Sigmoid colon (tissue), 7 donors: Measurements from ENCODE around the gene SPATA31C2. TPM values are rescaled to one million over a fixed set of nuclear protein-coding genes. Genes with fewer than 3 reads are reported as not detected.

Source experiments
- DNase-seq: peaks from one replicate; pipeline ENCODE4 v3.0.0-alpha.2; 2019
- H3K27ac ChIP-seq, 4 donors: fragments of 200-600 bp; sonication (generic); one replicate each; pipeline ENCODE4 v1.5.1; 2016 to 2019; ENCODE audit warnings: mild to moderate bottlenecking in 1 of 4
- H3K27me3 ChIP-seq, 3 donors: fragments of 200-600 bp; sonication (generic); one replicate each; pipeline ENCODE4 v1.5.1; 2019; ENCODE audit warnings: mild to moderate bottlenecking in 1 of 3
- H3K36me3 ChIP-seq, 4 donors: fragments of 200-600 bp; sonication (generic); one replicate each; pipeline ENCODE4 v1.5.1; 2016 to 2019
- H3K4me1 ChIP-seq, 4 donors: fragments of 200-600 bp; sonication (generic); one replicate each; pipeline ENCODE4 v1.5.1; 2017 to 2019
- H3K4me3 ChIP-seq, 4 donors: fragments of 200-600 bp; sonication (generic); one replicate each; pipeline ENCODE4 v1.5.1; 2017 to 2019; ENCODE audit warnings: mild to moderate bottlenecking in 2 of 4, moderate library complexity in 1 of 4
- H3K9me3 ChIP-seq, 4 donors: fragments of 200-600 bp in 3 of 4; sonication (generic) in 3 of 4; one replicate each; pipeline versions ENCODE4 v1.5.1 to v1.6.1; 2013 to 2019
- EP300 ChIP-seq, 4 donors: sonication (generic); formaldehyde crosslinking; IDR thresholded peaks; one replicate each; pipeline ENCODE4 v1.6.1; 2017; ENCODE audit warnings: antibody characterized with exemption in 4 of 4
- POLR2A ChIP-seq, 2 donors: fragments of 450-650 bp; IDR thresholded peaks; one replicate each; pipeline ENCODE4 v1.6.1; 2016; ENCODE audit warnings: antibody characterized with exemption in 2 of 2, mild to moderate bottlenecking in 2 of 2, moderate library complexity in 2 of 2
- POLR2AphosphoS5 ChIP-seq, 4 donors: sonication (generic); formaldehyde crosslinking; IDR thresholded peaks; one replicate each; pipeline ENCODE4 v1.6.1; 2017; ENCODE audit warnings: antibody characterized with exemption in 4 of 4
- WGBS, 2 donors: extraction: QIAGEN DNeasy Blood & Tissue Kit; methylation state at CpG; one replicate each; pipeline ENCODE4 v1.1.7; 2013; 5-methylcytosine and 5-hydroxymethylcytosine counted together
- intact Hi-C: fragments of 100-400 bp; cut with DNase I; formaldehyde crosslinking; loops from one replicate; pipeline ENCODE4 v1.15.1; 2023
- polyA plus RNA-seq, 3 donors: library from polyadenylated mRNA; stranded (reverse); fragments of 200-250 nt; gene quantifications; one replicate each; pipeline ENCODE4 v1.2.3, GENCODE V29; 2013
- total RNA-seq, 4 donors: library from RNA; depleted of rRNA; stranded (reverse); fragments of >200 nt; gene quantifications; one replicate each; pipeline ENCODE4 v1.1.0, GENCODE V29; 2016
- TF ChIP-seq, protein P1 (sequence below), 4 experiments: fragments of 450-650 bp in 3 of 4; fragments of 200-600 bp in 1 of 4; IDR thresholded peaks; one replicate each; pipeline ENCODE4 v1.5.1; 2016 to 2019; ENCODE audit warnings: antibody characterized with exemption in 4 of 4, mild to moderate bottlenecking in 3 of 4, moderate library complexity in 2 of 4
- donor health status: healthy with polysubstance abuse.
- donor health status: Bipolar disorder and iron deficiency.
- donor health status: healthy.

Gene SPATA31C2
- total and polyA plus RNA-seq, 7 donors = not detected

DNA sequence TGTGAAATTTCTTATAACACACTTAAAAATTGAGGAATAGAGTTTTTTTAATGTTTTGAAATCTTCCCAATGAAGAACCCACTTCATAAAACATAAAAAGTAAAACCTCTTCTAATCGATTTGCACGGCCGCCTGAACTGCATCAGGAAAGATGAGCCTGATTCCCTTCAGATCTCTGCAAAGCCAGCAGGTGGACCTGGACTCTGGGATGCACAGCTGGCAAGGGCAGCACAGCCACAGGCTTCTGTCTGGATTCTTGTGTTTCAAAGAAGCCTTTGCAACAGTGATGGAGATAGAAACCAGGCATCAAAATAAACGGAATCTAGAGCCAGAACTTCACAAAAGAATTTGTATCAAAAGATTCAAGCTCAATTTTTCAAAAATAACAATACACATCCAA is 36.0 kb upstream of the SPATA31C2 start:
- TF ChIP-seq POLR2A (IDR thresholded peaks at IDR 0.05) (no peak), EP300 (IDR thresholded peaks at IDR 0.05) (no peak), POLR2AphosphoS5 (IDR thresholded peaks at IDR 0.05) (no peak)
- TF ChIP-seq, protein P1, sequence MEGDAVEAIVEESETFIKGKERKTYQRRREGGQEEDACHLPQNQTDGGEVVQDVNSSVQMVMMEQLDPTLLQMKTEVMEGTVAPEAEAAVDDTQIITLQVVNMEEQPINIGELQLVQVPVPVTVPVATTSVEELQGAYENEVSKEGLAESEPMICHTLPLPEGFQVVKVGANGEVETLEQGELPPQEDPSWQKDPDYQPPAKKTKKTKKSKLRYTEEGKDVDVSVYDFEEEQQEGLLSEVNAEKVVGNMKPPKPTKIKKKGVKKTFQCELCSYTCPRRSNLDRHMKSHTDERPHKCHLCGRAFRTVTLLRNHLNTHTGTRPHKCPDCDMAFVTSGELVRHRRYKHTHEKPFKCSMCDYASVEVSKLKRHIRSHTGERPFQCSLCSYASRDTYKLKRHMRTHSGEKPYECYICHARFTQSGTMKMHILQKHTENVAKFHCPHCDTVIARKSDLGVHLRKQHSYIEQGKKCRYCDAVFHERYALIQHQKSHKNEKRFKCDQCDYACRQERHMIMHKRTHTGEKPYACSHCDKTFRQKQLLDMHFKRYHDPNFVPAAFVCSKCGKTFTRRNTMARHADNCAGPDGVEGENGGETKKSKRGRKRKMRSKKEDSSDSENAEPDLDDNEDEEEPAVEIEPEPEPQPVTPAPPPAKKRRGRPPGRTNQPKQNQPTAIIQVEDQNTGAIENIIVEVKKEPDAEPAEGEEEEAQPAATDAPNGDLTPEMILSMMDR (IDR thresholded peaks at IDR 0.05) = no peak
- Histone ChIP-seq H3K27ac (no peak overlapping the region), H3K4me3 (no peak overlapping the region), H3K36me3 (no peaks in the 10 kb centered on the region), H3K9me3 (no peaks in the 10 kb centered on the region), H3K27me3 (no peaks in the 10 kb centered on the region), H3K4me1 (peaks cover 0 to 2% (median 0%) of the 10 kb centered on the region in 4 donors)
- DNase-seq = no peak
- 56 to 66% methylated on average over 4 of the region's 4 CpGs for WGBS, 2 donors
- intact Hi-C loops = no loop called here

DNA sequence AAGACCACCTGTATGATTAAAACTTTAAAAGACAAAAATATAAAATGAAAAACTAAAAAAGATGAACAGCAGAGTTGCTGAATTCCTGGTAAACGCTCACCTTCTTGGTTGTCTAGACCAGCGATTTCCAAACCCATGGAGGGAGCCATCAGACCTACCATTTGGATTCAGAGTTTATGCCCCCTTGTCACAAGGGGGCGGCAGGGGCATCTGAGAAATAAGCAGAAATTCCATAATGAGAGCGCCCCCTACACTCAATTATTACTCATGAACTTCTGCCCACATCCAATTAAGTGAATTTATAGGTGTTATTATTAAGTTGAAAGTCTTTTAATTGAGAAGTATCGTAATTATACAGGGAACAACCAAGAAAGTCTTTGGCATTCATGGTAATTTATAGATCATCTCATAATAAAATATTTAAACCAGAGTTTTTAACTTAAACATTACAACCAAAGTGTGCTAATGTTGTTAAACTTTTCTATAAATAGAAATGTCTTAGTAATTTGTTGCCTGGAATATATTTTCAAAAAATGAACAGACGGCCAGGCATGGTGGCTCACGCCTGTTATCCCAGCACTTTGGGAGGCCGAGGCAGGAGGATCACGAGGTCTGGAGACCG is 35.2 kb upstream of the SPATA31C2 start:
- no peak for DNase-seq
- H3K9me3 ChIP-seq = peaks cover 0 to 4% (median 0%) of the 10 kb centered on the region in 4 donors
- 65 to 72% methylated on average over 10 of the region's 10 CpGs for WGBS, 2 donors

DNA sequence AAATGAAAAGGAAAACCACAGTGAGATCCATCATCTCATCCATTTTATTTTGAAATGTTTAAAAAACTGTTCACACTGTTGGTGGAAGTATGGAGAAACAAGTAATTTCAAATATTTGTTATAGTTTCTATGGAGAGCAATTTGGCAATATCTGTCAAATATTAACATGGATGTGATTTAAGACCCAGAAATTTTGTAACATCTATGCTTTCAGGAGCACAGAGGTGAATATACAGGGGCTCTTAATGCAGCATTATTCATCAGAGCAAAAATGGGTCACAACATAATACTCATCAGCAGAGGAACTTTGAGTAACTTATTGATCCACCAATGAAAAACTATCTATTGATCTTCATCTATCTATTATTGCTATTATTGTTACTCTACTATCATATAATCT is 31.4 kb upstream of the SPATA31C2 start:
- intact Hi-C loops = no loop called here
- peaks cover 0 to 5% (median 0%) of the 10 kb centered on the region in 4 donors for H3K9me3 ChIP-seq
- TF ChIP-seq POLR2A (IDR thresholded peaks at IDR 0.05) (no peak), EP300 (IDR thresholded peaks at IDR 0.05) (no peak), POLR2AphosphoS5 (IDR thresholded peaks at IDR 0.05) (no peak)
- TF ChIP-seq, protein P1 (IDR thresholded peaks at IDR 0.05) = no peak
- no peaks in the 10 kb centered on the region for H3K4me1 ChIP-seq
- H3K4me3 ChIP-seq = no peak overlapping the region
- no peak for DNase-seq
- H3K36me3 ChIP-seq = no peaks in the 10 kb centered on the region
- H3K27me3 ChIP-seq = no peaks in the 10 kb centered on the region
- H3K27ac ChIP-seq = no peak overlapping the region

More for the DNA sequence above, 35.2 kb upstream of the SPATA31C2 start:
- Histone ChIP-seq H3K36me3 (no peaks in the 10 kb centered on the region), H3K27me3 (no peaks in the 10 kb centered on the region), H3K4me3 (no peak overlapping the region), H3K4me1 (peaks cover 0 to 2% (median 0%) of the 10 kb centered on the region in 4 donors), H3K27ac (no peak overlapping the region)
- intact Hi-C loops = no loop called here
- TF ChIP-seq POLR2A (IDR thresholded peaks at IDR 0.05) = no peak
- TF ChIP-seq, protein P1 (IDR thresholded peaks at IDR 0.05) = peak in 3 of 4 experiments; percentile 17 to 30 (median 22)

DNA sequence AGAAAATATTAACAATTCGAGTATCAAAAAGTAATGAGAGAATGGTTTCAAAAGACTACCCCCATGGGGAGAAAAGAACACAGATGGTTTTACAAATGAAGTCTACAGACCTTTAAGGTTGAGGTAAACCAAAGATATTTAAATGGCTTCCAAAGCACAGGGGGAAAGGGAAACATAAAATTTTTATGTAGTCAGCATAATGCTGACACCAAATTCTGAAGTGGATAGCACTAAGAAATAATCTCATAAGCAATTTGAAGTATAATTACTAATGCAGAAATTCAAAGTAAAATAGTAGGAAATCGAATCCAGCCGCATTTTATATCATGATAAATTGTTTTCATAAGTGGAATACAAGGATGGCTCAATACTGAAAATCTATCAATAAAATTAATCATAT is 30.3 kb upstream of the SPATA31C2 start:
- TF ChIP-seq, protein P1 (IDR thresholded peaks at IDR 0.05) = no peak
- TF ChIP-seq POLR2A (IDR thresholded peaks at IDR 0.05) = no peak
- TF ChIP-seq POLR2AphosphoS5 (IDR thresholded peaks at IDR 0.05) = no peak
- TF ChIP-seq EP300 (IDR thresholded peaks at IDR 0.05) = no peak

DNA sequence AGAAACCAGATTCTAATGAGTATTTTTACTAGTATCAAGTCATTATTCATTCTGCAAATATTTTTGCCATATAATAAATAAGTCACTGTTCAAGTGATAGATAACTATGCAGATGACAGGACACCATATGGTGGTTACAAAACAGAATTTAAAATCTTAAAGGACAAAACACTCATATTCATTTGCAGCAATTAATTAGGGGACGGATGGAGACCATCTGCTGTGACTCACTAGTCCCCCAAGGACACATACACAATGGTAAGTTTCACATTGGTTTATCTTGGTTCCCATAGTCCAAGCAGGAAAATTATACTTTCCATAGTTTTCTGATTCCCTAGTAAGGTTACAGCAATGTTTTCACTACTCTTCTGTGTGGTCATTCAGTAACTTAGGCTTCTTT is 28.4 kb upstream of the SPATA31C2 start:
- WGBS, 2 donors = 89 to 91% methylated on average over 1 of the region's 1 CpG
- intact Hi-C loops = no loop called here

More for the DNA sequence above, 30.3 kb upstream of the SPATA31C2 start:
- DNase-seq = no peak
- intact Hi-C loops = no loop called here
- Histone ChIP-seq H3K27ac (no peak overlapping the region), H3K9me3 (peaks cover 0 to 5% (median 0%) of the 10 kb centered on the region in 4 donors), H3K4me1 (no peaks in the 10 kb centered on the region), H3K27me3 (no peaks in the 10 kb centered on the region), H3K4me3 (no peak overlapping the region), H3K36me3 (no peaks in the 10 kb centered on the region)
- WGBS, 2 donors = 59 to 61% methylated on average over 3 of the region's 3 CpGs

More for the DNA sequence above, 28.4 kb upstream of the SPATA31C2 start:
- Histone ChIP-seq H3K4me1 (no peaks in the 10 kb centered on the region), H3K27me3 (no peaks in the 10 kb centered on the region), H3K4me3 (no peak overlapping the region), H3K27ac (no peak overlapping the region), H3K36me3 (no peaks in the 10 kb centered on the region), H3K9me3 (peaks cover 0 to 5% (median 0%) of the 10 kb centered on the region in 4 donors)
- TF ChIP-seq POLR2A (IDR thresholded peaks at IDR 0.05) = no peak
- no peak for DNase-seq
